Measurements from ENCODE around the gene SURF6.
A peak's percentile ranks its signal among the peaks of the same experiment; 100 is the strongest.

Gene SURF6

DNA sequence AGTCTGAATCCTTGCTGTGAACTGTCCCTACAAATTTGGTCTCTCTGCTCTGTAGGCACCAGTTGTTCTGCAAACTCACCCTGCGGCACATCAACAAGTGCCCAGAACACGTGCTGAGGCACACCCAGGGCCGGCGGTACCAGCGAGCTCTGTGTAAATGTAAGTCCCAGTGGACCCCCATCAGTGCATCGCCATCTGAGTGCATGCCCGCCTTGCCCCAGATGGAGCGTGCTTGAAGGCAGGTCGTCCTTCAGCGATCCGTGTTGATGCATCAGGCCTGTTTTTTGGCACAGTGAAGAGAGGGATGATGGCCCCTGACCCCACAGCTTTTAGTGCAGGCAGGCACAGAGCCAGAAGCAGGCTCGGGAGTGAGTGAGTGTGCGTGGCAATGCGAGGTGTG, 21.7 kb upstream of the SURF6 start:
- ATAC-seq (ENCODE audit: low read depth) (no peak), DNase-seq (ENCODE audit: low spot score) (no peak)
- Histone ChIP-seq H3K4me3 (ENCODE audit: severe bottlenecking) (no peak overlapping the region), H3K9me3 (ENCODE audit: severe bottlenecking) (no peaks in the 10 kb centered on the region), H3K27me3 (ENCODE audit: insufficient read depth, poor library complexity, severe bottlenecking) (no peaks in the 10 kb centered on the region), H3K27ac (ENCODE audit: poor library complexity, severe bottlenecking) (no peak overlapping the region), H3K4me1 (ENCODE audit: insufficient read depth, poor library complexity, severe bottlenecking) (no peaks in the 10 kb centered on the region), H3K36me3 (ENCODE audit: low read depth) (peaks cover 71% of the 10 kb centered on the region)
- TF ChIP-seq, protein P1, sequence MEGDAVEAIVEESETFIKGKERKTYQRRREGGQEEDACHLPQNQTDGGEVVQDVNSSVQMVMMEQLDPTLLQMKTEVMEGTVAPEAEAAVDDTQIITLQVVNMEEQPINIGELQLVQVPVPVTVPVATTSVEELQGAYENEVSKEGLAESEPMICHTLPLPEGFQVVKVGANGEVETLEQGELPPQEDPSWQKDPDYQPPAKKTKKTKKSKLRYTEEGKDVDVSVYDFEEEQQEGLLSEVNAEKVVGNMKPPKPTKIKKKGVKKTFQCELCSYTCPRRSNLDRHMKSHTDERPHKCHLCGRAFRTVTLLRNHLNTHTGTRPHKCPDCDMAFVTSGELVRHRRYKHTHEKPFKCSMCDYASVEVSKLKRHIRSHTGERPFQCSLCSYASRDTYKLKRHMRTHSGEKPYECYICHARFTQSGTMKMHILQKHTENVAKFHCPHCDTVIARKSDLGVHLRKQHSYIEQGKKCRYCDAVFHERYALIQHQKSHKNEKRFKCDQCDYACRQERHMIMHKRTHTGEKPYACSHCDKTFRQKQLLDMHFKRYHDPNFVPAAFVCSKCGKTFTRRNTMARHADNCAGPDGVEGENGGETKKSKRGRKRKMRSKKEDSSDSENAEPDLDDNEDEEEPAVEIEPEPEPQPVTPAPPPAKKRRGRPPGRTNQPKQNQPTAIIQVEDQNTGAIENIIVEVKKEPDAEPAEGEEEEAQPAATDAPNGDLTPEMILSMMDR (IDR thresholded peaks at IDR 0.05; ENCODE audit: poor library complexity, severe bottlenecking), result no peak

DNA sequence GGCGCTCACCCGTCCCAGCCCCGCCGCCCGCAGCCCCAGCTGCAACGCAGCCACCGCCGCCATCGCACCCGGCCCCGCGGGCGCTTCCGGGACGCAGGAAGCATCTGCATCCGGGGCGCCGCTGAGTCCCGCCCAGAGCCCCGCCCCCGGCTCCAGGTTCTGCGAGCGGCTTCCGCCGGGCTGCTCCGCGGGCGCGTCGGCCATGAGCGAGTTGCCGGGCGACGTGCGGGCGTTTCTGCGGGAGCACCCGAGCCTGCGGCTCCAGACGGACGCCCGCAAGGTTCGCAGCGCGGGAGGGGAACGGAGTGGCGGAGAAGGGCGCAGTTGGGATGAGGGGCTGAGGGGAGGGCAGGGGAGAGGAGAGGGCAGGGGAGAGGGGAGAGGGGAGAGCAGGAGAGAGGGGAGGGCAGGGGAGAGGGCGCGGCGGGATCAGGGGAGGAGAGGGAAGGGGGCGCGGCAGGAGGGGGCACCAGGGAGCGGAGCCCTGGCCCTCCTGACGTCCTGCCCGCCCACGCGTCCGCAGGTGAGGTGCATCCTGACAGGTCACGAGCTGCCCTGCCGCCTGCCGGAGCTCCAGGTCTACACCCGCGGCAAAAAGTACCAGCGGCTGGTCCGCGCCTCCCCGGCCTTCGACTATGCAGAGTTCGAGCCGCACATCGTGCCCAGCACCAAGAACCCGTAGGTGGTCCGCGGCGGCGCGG, 20.6 kb upstream of the SURF6 start, which contains the start of the genes SURF1 and SURF2:
TSS of gene SURF1 (minus strand) at position 97 of the 701 bp plus-strand sequence. CDS start at position 63, 34 bp downstream.
TSS of gene SURF2 (plus strand) at position 160 of the 701 bp plus-strand sequence. CDS start at position 203, 43 bp downstream.
- Histone ChIP-seq H3K9me3 (ENCODE audit: severe bottlenecking) (no peaks in the 10 kb centered on the region), H3K27ac (ENCODE audit: poor library complexity, severe bottlenecking) (peak within 1 kb of the TSS; percentile 51), H3K36me3 (ENCODE audit: low read depth) (peaks cover 71% of the 10 kb centered on the region), H3K27me3 (ENCODE audit: insufficient read depth, poor library complexity, severe bottlenecking) (no peaks in the 10 kb centered on the region), H3K4me3 (ENCODE audit: severe bottlenecking) (peak within 1 kb of the TSS; percentile 46), H3K4me1 (ENCODE audit: insufficient read depth, poor library complexity, severe bottlenecking) (no peaks in the 10 kb centered on the region)
- DNase-seq (ENCODE audit: low spot score) (peak; percentile 89), ATAC-seq (ENCODE audit: low read depth) (peak; percentile 67)
- TF ChIP-seq, protein P1 (IDR thresholded peaks at IDR 0.05; ENCODE audit: poor library complexity, severe bottlenecking), result peak; percentile 29

DNA sequence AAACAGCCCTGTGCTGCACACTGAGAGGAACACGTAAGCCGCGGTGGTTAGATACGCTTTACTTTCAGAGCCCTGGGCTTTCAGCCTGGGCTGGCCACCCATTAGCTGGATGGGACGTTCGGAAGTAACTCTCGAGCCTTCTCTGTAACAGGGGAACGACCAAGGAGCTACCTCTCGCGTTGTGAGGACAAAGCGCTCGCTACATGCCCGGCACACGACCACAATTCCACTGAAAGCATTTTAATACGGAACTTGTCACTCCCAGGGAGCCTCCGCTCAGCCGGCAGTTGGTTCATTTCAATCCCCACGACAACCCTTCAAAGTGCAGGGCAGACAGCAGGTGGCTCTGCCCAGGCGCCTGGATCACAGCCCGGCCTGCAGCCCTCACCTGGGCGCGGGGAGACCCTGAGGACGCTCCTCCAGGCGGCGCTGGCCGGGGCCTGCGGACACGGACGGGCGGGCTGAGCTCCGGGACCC, 19.9 kb upstream of the SURF6 start:
- Histone ChIP-seq H3K27me3 (ENCODE audit: insufficient read depth, poor library complexity, severe bottlenecking) (no peaks in the 10 kb centered on the region), H3K9me3 (ENCODE audit: severe bottlenecking) (no peaks in the 10 kb centered on the region), H3K27ac (ENCODE audit: poor library complexity, severe bottlenecking) (peak overlapping the region; percentile 51), H3K4me3 (ENCODE audit: severe bottlenecking) (peak overlapping the region; percentile 46), H3K4me1 (ENCODE audit: insufficient read depth, poor library complexity, severe bottlenecking) (no peaks in the 10 kb centered on the region), H3K36me3 (ENCODE audit: low read depth) (peaks cover 71% of the 10 kb centered on the region)
- TF ChIP-seq, protein P1 (IDR thresholded peaks at IDR 0.05; ENCODE audit: poor library complexity, severe bottlenecking), result no peak
- ATAC-seq (ENCODE audit: low read depth) (peak; percentile 0; the same call in 1 of the 3 replicates), DNase-seq (ENCODE audit: low spot score) (no peak)

DNA sequence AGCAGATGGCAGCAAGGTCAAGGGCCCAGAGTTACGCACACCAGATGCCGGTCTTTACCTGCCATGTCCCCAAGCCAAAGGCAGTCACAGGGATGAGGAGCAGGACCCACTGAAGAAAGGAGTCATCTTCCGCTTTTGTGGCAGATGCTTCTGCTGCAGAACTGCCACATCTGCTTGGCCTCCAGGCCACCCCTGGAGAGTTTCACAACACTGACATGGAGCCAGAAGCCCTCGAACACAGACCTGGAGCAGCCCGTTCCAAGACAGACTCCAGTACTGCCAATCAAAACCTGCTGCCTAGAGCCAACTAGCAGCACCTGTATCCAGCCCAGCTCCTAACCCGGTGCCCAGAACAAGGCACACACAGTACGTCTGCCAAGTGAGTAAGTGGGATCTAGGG, 18.8 kb upstream of the SURF6 start:
- Histone ChIP-seq H3K27ac (ENCODE audit: poor library complexity, severe bottlenecking) (no peak overlapping the region), H3K36me3 (ENCODE audit: low read depth) (peaks cover 71% of the 10 kb centered on the region), H3K9me3 (ENCODE audit: severe bottlenecking) (no peaks in the 10 kb centered on the region), H3K4me1 (ENCODE audit: insufficient read depth, poor library complexity, severe bottlenecking) (peaks cover under 1% of the 10 kb centered on the region), H3K27me3 (ENCODE audit: insufficient read depth, poor library complexity, severe bottlenecking) (no peaks in the 10 kb centered on the region), H3K4me3 (ENCODE audit: severe bottlenecking) (no peak overlapping the region)
- ATAC-seq (ENCODE audit: low read depth) (no peak), DNase-seq (ENCODE audit: low spot score) (no peak)
- TF ChIP-seq, protein P1 (IDR thresholded peaks at IDR 0.05; ENCODE audit: poor library complexity, severe bottlenecking), result no peak

DNA sequence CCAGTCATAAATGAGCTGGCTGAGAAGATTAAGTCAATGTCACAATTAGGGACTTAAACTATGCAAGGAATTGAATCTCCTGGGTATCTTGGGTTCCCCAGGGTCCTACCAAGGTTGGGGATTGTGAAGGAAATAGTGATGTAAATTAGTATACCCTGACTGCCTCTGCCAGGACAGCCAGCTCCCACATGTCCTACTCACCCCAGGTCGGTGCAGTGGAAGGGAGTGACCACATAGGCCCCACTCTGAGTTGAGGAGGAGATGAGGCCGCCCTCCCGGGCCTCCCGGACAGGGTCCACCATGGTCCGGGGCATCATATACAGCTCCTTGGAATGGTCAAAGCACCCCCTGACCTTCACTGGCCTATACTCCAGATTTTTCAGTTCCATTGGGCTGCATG, 17.6 kb upstream of the SURF6 start:
- H3K4me1 ChIP-seq (ENCODE audit: insufficient read depth, poor library complexity, severe bottlenecking), result peaks cover 7% of the 10 kb centered on the region
- ATAC-seq (ENCODE audit: low read depth), result peak; percentile 1; the same call in 1 of the 3 replicates

More for the DNA sequence above, 17.6 kb upstream of the SURF6 start:
- no peak overlapping the region for H3K4me3 ChIP-seq (ENCODE audit: severe bottlenecking)
- peaks cover 71% of the 10 kb centered on the region for H3K36me3 ChIP-seq (ENCODE audit: low read depth)
- peak overlapping the region; percentile 5 for H3K27ac ChIP-seq (ENCODE audit: poor library complexity, severe bottlenecking)
- DNase-seq (ENCODE audit: low spot score), result no peak
- TF ChIP-seq, protein P1 (IDR thresholded peaks at IDR 0.05; ENCODE audit: poor library complexity, severe bottlenecking), result no peak
- H3K9me3 ChIP-seq (ENCODE audit: severe bottlenecking), result no peaks in the 10 kb centered on the region
- H3K27me3 ChIP-seq (ENCODE audit: insufficient read depth, poor library complexity, severe bottlenecking), result no peaks in the 10 kb centered on the region
